ENCODE data around the gene PDLIM5.

Gene PDLIM5

DNA sequence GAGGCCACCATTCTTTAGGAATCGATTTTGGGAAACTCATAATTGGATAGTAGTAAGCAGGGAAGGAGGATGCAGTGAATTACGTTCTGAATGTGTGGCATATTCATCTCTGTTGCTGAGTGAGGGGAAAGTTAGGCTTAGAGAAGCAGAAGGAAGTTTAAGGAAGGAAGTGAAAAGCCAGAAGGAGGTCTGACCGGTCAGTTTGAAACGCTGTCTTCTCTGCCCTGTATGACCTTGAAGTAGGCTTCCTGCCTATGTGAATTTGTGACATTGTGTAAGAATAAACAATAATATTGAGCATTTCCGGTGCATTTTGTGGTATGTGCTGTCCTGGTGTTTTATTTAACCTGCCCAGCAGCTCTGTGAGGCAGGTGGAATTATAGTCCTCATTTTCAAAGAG lies 67.3 kb downstream of the PDLIM5 start:
- no peaks in the 10 kb centered on the region for H3K79me2 ChIP-seq (ENCODE audit: control insufficient read depth, low read length)

DNA sequence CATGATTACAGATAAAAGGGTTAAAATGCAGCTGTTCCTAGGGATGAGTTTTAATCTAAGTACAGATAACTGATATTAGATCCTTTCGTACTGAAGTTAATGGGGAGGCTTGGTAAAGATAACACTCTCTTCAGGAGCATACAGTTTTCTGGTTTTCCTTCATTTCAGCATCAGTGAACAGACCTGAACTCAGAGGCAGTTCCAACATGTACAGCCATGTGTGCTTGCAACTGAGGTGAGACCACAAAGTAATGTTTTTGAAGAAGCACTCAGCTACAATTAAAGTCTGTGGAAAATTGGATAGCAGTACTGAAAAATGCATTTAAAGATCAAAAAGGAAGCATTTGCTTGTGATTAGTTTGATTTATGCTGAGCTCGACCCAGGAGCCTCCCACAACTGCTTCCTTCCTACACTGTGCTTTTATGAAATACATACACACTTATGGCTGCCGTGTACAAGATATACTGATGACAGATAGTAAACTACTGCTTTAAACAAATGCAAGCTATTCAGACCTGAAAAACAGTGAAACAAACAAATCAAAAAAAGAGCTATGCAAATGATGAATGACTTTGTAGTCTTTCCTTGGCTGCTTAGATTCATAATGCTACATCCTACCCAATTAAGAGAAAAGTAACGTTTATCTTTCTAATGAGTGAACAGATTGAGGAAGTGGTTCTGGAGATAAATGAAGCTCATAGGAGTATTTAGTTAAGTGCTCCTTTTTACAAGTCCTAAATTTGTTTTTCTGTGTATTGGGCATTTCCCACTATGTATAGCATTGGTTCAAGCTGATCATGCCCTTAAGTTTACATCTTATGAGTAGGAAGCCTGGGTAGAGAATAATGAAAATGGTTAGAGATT lies 68.4 kb downstream of the PDLIM5 start:
- Histone ChIP-seq H3K4me3 (ENCODE audit: low read length) (peak overlapping the region; percentile 22; the same call in 1 of the 2 replicates), H3K79me2 (ENCODE audit: control insufficient read depth, low read length) (no peaks in the 10 kb centered on the region), H3K27ac (ENCODE audit: low read depth, low read length) (no peak overlapping the region), H3K9me3 (ENCODE audit: control insufficient read depth, insufficient read depth, low read length) (no peaks in the 10 kb centered on the region), H3K4me1 (ENCODE audit: control insufficient read depth, low read length) (peaks cover 22% of the 10 kb centered on the region), H3K36me3 (ENCODE audit: control insufficient read depth, low read length) (no peaks in the 10 kb centered on the region), H4K20me1 (ENCODE audit: control insufficient read depth, insufficient read depth, low read depth, low read length) (no peaks in the 10 kb centered on the region), H3K9me2 (replicated peaks; ENCODE audit: control insufficient read depth, low read length) (no peaks in the 10 kb centered on the region), H3K27me3 (ENCODE audit: control insufficient read depth, low read length) (no peaks in the 10 kb centered on the region), H3F3A (ENCODE audit: control insufficient read depth, insufficient read depth) (no peaks in the 10 kb centered on the region), H3K4me2 (ENCODE audit: low read length) (peak overlapping the region; percentile 43)
- TF ChIP-seq, protein P1, sequence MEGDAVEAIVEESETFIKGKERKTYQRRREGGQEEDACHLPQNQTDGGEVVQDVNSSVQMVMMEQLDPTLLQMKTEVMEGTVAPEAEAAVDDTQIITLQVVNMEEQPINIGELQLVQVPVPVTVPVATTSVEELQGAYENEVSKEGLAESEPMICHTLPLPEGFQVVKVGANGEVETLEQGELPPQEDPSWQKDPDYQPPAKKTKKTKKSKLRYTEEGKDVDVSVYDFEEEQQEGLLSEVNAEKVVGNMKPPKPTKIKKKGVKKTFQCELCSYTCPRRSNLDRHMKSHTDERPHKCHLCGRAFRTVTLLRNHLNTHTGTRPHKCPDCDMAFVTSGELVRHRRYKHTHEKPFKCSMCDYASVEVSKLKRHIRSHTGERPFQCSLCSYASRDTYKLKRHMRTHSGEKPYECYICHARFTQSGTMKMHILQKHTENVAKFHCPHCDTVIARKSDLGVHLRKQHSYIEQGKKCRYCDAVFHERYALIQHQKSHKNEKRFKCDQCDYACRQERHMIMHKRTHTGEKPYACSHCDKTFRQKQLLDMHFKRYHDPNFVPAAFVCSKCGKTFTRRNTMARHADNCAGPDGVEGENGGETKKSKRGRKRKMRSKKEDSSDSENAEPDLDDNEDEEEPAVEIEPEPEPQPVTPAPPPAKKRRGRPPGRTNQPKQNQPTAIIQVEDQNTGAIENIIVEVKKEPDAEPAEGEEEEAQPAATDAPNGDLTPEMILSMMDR (IDR thresholded peaks at IDR 0.05; ENCODE audit: low read depth, low read length, poor library complexity, severe bottlenecking): no peak
- TF ChIP-seq EZH2phosphoT487 (IDR thresholded peaks at IDR 0.05; ENCODE audit: borderline replicate concordance, low read length): no peak

More for the DNA sequence above, 67.3 kb downstream of the PDLIM5 start:
- no peaks in the 10 kb centered on the region for H3K9me3 ChIP-seq (ENCODE audit: control insufficient read depth, insufficient read depth, low read length)
- no peaks in the 10 kb centered on the region for H3K9me2 ChIP-seq (replicated peaks; ENCODE audit: control insufficient read depth, low read length)
- no peak overlapping the region for H3K4me3 ChIP-seq (ENCODE audit: low read length)
- TF ChIP-seq, protein P1 (IDR thresholded peaks at IDR 0.05; ENCODE audit: low read depth, low read length, poor library complexity, severe bottlenecking): no peak
- no peak for TF ChIP-seq EZH2phosphoT487 (IDR thresholded peaks at IDR 0.05; ENCODE audit: borderline replicate concordance, low read length)
- no peak overlapping the region for H3K4me2 ChIP-seq (ENCODE audit: low read length)
- H3K36me3 ChIP-seq (ENCODE audit: control insufficient read depth, low read length): no peaks in the 10 kb centered on the region
- H4K20me1 ChIP-seq (ENCODE audit: control insufficient read depth, insufficient read depth, low read depth, low read length): no peaks in the 10 kb centered on the region
- H3F3A ChIP-seq (ENCODE audit: control insufficient read depth, insufficient read depth): no peaks in the 10 kb centered on the region
- H3K27me3 ChIP-seq (ENCODE audit: control insufficient read depth, low read length): no peaks in the 10 kb centered on the region
- no peak overlapping the region for H3K27ac ChIP-seq (ENCODE audit: low read depth, low read length)
- peaks cover 22% of the 10 kb centered on the region for H3K4me1 ChIP-seq (ENCODE audit: control insufficient read depth, low read length)

DNA sequence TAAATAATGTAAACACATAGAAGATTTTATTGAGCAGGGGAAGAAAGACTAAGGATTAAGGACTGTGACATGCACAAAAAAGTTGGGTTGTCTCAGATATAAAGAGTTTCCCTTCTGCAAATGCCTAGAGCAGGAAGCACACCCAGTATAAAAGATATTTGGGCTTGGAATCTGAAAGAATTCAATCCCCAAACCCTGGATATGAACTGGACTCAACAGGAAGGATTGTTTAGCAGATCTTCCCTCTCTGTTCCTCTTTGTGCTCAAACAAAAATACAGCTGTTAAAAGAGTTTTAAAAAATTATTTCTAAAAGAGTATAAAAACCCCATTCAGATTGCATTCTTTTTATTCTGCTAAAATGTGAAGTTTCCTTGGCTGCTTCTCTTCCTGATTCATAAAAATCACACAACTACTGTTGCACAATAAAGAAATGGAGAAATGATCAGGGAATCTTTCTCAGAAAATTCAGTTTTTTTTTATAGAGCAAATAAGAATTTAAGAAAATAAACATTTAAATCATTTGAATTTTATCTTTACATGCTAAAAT lies 71.4 kb downstream of the PDLIM5 start:
- Histone ChIP-seq H3K36me3 (ENCODE audit: control insufficient read depth, low read length) (no peaks in the 10 kb centered on the region), H3F3A (ENCODE audit: control insufficient read depth, insufficient read depth) (no peaks in the 10 kb centered on the region), H4K20me1 (ENCODE audit: control insufficient read depth, insufficient read depth, low read depth, low read length) (no peaks in the 10 kb centered on the region), H3K79me2 (ENCODE audit: control insufficient read depth, low read length) (no peaks in the 10 kb centered on the region), H3K9me3 (ENCODE audit: control insufficient read depth, insufficient read depth, low read length) (no peaks in the 10 kb centered on the region), H3K4me2 (ENCODE audit: low read length) (no peak overlapping the region), H3K4me3 (ENCODE audit: low read length) (no peak overlapping the region), H3K9me2 (replicated peaks; ENCODE audit: control insufficient read depth, low read length) (no peaks in the 10 kb centered on the region), H3K27ac (ENCODE audit: low read depth, low read length) (no peak overlapping the region), H3K27me3 (ENCODE audit: control insufficient read depth, low read length) (no peaks in the 10 kb centered on the region), H3K4me1 (ENCODE audit: control insufficient read depth, low read length) (peaks cover 22% of the 10 kb centered on the region)
- no peak for TF ChIP-seq EZH2phosphoT487 (IDR thresholded peaks at IDR 0.05; ENCODE audit: borderline replicate concordance, low read length)
- TF ChIP-seq, protein P1 (IDR thresholded peaks at IDR 0.05; ENCODE audit: low read depth, low read length, poor library complexity, severe bottlenecking): no peak
